ENCODE results near the gene GCNA. TPM values are rescaled to one million over a fixed set of nuclear protein-coding genes. Genes with fewer than 3 reads are reported as not detected.

Gene GCNA
- total and polyA plus RNA-seq, 2 of the 13 experiments (the other 11 are each of a cell fraction or from before 2014, with no cell fraction given), result 0.38 to 0.66 TPM

GRCh38 chrX:71532753-71533425, 45.3 kb upstream of the GCNA start, which contains the start of gene OGT (continued):
- no peak for TF ChIP-seq ZBED4 (CRISPR knock-in tag; IDR thresholded peaks at IDR 0.05; ENCODE audit: borderline replicate concordance)
- peak; percentile 59; the same call in 1 of the 2 replicates for TF ChIP-seq ATF1 (CRISPR knock-in tag; IDR thresholded peaks at IDR 0.05)
- TF ChIP-seq ZNF256 (CRISPR knock-in tag; conservative IDR thresholded peaks at IDR 0.05), result no peak; the same call in 1 of the 2 replicates
- no peak for TF ChIP-seq REL (CRISPR knock-in tag; conservative IDR thresholded peaks at IDR 0.05)
- 0 out of 2 replicates have a peak, but pooled peaks have one; percentile 65 for TF ChIP-seq MAF1 (CRISPR knock-in tag; IDR thresholded peaks at IDR 0.05; ENCODE audit: borderline replicate concordance)
- TF ChIP-seq RORA (CRISPR knock-in tag; IDR thresholded peaks at IDR 0.05), result no peak
- no peak for TF ChIP-seq ZNF572 (CRISPR knock-in tag; IDR thresholded peaks at IDR 0.05)
- TF ChIP-seq KLF13 (CRISPR knock-in tag; IDR thresholded peaks at IDR 0.05), result no peak
- TF ChIP-seq ZNF784 (CRISPR knock-in tag; IDR thresholded peaks at IDR 0.05; ENCODE audit: borderline replicate concordance), result no peak
- peak; percentile 52; the same call in 1 of the 2 replicates for TF ChIP-seq HMG20B (CRISPR knock-in tag; conservative IDR thresholded peaks at IDR 0.05)
- TF ChIP-seq THAP11 (CRISPR knock-in tag; IDR thresholded peaks at IDR 0.05), result peak; percentile 81
- no peak for TF ChIP-seq ZNF33B (CRISPR knock-in tag; IDR thresholded peaks at IDR 0.05)
- TF ChIP-seq PHF20 (CRISPR knock-in tag; IDR thresholded peaks at IDR 0.05), result peak; percentile 54
- TF ChIP-seq SCMH1 (CRISPR knock-in tag; IDR thresholded peaks at IDR 0.05; ENCODE audit: borderline replicate concordance), result no peak
- no peak for TF ChIP-seq RCOR2 (CRISPR knock-in tag; IDR thresholded peaks at IDR 0.05)
- no peak for TF ChIP-seq ZNF367 (CRISPR knock-in tag; IDR thresholded peaks at IDR 0.05; ENCODE audit: borderline replicate concordance)
- TF ChIP-seq ETV6 (CRISPR knock-in tag; conservative IDR thresholded peaks at IDR 0.05), result no peak
- TF ChIP-seq POLR2G (IDR thresholded peaks at IDR 0.05; ENCODE audit: low read depth, low read length), result peak; percentile 85
- peak; percentile 59; the same call in 1 of the 2 replicates for TF ChIP-seq HOXD1 (CRISPR knock-in tag; IDR thresholded peaks at IDR 0.05)
- TF ChIP-seq ZNF678 (CRISPR knock-in tag; IDR thresholded peaks at IDR 0.05), result no peak
- TF ChIP-seq ZNF10 (CRISPR knock-in tag; IDR thresholded peaks at IDR 0.05; ENCODE audit: borderline replicate concordance, low read depth), result no peak
- TF ChIP-seq ZNF33A (CRISPR knock-in tag; IDR thresholded peaks at IDR 0.05; ENCODE audit: borderline replicate concordance), result no peak
- peak; percentile 51; the same call in 1 of the 2 replicates for TF ChIP-seq ZNF556 (CRISPR knock-in tag; IDR thresholded peaks at IDR 0.05; ENCODE audit: borderline replicate concordance)
- no peak for TF ChIP-seq NFE2L1 (CRISPR knock-in tag; IDR thresholded peaks at IDR 0.05; ENCODE audit: borderline replicate concordance)
- TF ChIP-seq GLMP (CRISPR knock-in tag; IDR thresholded peaks at IDR 0.05; ENCODE audit: borderline replicate concordance), result no peak
- TF ChIP-seq WIZ (CRISPR knock-in tag; IDR thresholded peaks at IDR 0.05), result no peak
